ENCODE data around the gene METTL5. TPM values are rescaled to one million over a fixed set of nuclear protein-coding genes. Genes with fewer than 3 reads are reported as not detected.

METTL5 gene
- total RNA-seq, 1 experiment from 2014 or later, result 103 TPM

GRCh38 chr2:169778446-169778845 lies 46.3 kb downstream of the METTL5 start (continued):
- TF ChIP-seq ELF1 (IDR thresholded peaks at IDR 0.05; ENCODE audit: borderline replicate concordance, low read depth), result no peak

- TF ChIP-seq MAX (IDR thresholded peaks at IDR 0.05) (no peak), SP1 (IDR thresholded peaks at IDR 0.05; ENCODE audit: low read depth) (no peak), ZNF274 (IDR thresholded peaks at IDR 0.05; ENCODE audit: low read depth, low read length) (no peak), CTCF (IDR thresholded peaks at IDR 0.05 in 2 of 3, conservative IDR thresholded peaks at IDR 0.05 in 1 of 3; ENCODE audit: borderline replicate concordance in 1 of 3, insufficient read depth in 1 of 3, low read depth in 2 of 3, low read length in 2 of 3) (no peak), POLR2A (IDR thresholded peaks at IDR 0.05; ENCODE audit: borderline replicate concordance, extremely low read depth, insufficient read depth, insufficient read length) (no peak), FOSL1 (IDR thresholded peaks at IDR 0.05; ENCODE audit: low read depth) (no peak), CEBPB (IDR thresholded peaks at IDR 0.05; ENCODE audit: low read depth) (no peak), EGR1 (IDR thresholded peaks at IDR 0.05; ENCODE audit: low read depth) (no peak), ZBTB33 (IDR thresholded peaks at IDR 0.05; ENCODE audit: extremely low read depth, insufficient replicate concordance, low read length) (no peak), ZFX (IDR thresholded peaks at IDR 0.05) (no peak), ATF3 (IDR thresholded peaks at IDR 0.05) (no peak), EZH2 (IDR thresholded peaks at IDR 0.05) (no peak), EZH2phosphoT487 (IDR thresholded peaks at IDR 0.05; ENCODE audit: borderline replicate concordance) (no peak), RAD21 (IDR thresholded peaks at IDR 0.05; ENCODE audit: low read depth) (no peak)
- no peaks in the 10 kb centered on the region for H3K79me2 ChIP-seq (ENCODE audit: insufficient read depth, low read length)
- H3K27ac ChIP-seq (ENCODE audit: low read depth, low read length), result no peak overlapping the region
- ChIA-PET RAD21 (ENCODE audit: low non-redundant PET in 1 of 2, low total read pairs in 2 of 2, uncharacterized antibody in 2 of 2, unreplicated experiment in 2 of 2) (no interaction called here), CTCF (no interaction called here), POLR2A (no interaction called here)
- no peak for ATAC-seq
- no peak overlapping the region for H3K9ac ChIP-seq (ENCODE audit: low read length)
- no peaks in the 10 kb centered on the region for H4K20me1 ChIP-seq (ENCODE audit: insufficient read depth)
- H3K4me2 ChIP-seq (ENCODE audit: low read length), result no peak overlapping the region
- no peaks in the 10 kb centered on the region for H3K9me2 ChIP-seq (ENCODE audit: insufficient read depth)
- no peaks in the 10 kb centered on the region; a peak in 1 of 4 replicates for H3K4me1 ChIP-seq (ENCODE audit: control insufficient read depth in 1 of 2, insufficient read depth in 2 of 2, low read length in 2 of 2)
- H3K36me3 ChIP-seq (ENCODE audit: control insufficient read depth in 1 of 2, insufficient read depth in 2 of 2, low read length in 2 of 2), result no peaks in the 10 kb centered on the region
- H3K27me3 ChIP-seq (ENCODE audit: insufficient read depth, low read length), result no peaks in the 10 kb centered on the region
- intact Hi-C loops (cut with micrococcal nuclease), result loop anchor here (10.0 kb wide), 1 partner anchor 662 kb away; no protein-coding TSS in a partner anchor
- BruUV-seq (replicated peaks), result no TSS peak
- no peak overlapping the region for H2AFZ ChIP-seq (ENCODE audit: low read depth, low read length, poor library complexity, severe bottlenecking)
- no peak for DNase-seq (ENCODE audit: low read depth, low spot score)
- no peaks in the 10 kb centered on the region for H3K9me3 ChIP-seq (ENCODE audit: control insufficient read depth in 1 of 2, insufficient read depth in 1 of 2, low read depth in 1 of 2, low read length in 2 of 2)
- no peak overlapping the region for H3K4me3 ChIP-seq (replicated peaks in 1 of 2; ENCODE audit: low read depth in 1 of 2, low read length in 2 of 2)
Observed at GRCh38 chr2:169776252-169776761, 48.4 kb downstream of the METTL5 start.
